ENCODE data around the gene TSTD1. TPM values are rescaled to one million over a fixed set of nuclear protein-coding genes. Genes with fewer than 3 reads are reported as not detected.

Gene TSTD1, protein sequence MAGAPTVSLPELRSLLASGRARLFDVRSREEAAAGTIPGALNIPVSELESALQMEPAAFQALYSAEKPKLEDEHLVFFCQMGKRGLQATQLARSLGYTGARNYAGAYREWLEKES
- total RNA-seq (2022) (67.6 and 74.1 TPM in 2 replicates), Bru-seq, nascent RNA (percentile 86 among the genes with signal in this experiment), BruChase-seq, experiment 1, labeled RNA remaining after a 6-hour chase (percentile 94 among the genes with signal in this experiment), BruChase-seq, experiment 2, labeled RNA remaining after a 2-hour chase (percentile 88 among the genes with signal in this experiment)
- long read RNA-seq, transcript TSTD1-205 (2 exons, 591 nt) = minor isoform, 6 of 195 reads
- long read RNA-seq, transcript TSTD1-203 (3 exons, 457 nt) = minor isoform, 33 of 195 reads
- long read RNA-seq, transcript TSTD1-204 (4 exons, 593 nt) = major isoform, 122 of 195 reads
- long read RNA-seq, transcript TSTD1-202 (4 exons, 574 nt) = minor isoform, 9 of 195 reads
- long read RNA-seq, partial matches to known transcripts = 0 of 195 reads
- long read RNA-seq, other reads (novel, unspliced or antisense) = 20 of 195 reads

DNA sequence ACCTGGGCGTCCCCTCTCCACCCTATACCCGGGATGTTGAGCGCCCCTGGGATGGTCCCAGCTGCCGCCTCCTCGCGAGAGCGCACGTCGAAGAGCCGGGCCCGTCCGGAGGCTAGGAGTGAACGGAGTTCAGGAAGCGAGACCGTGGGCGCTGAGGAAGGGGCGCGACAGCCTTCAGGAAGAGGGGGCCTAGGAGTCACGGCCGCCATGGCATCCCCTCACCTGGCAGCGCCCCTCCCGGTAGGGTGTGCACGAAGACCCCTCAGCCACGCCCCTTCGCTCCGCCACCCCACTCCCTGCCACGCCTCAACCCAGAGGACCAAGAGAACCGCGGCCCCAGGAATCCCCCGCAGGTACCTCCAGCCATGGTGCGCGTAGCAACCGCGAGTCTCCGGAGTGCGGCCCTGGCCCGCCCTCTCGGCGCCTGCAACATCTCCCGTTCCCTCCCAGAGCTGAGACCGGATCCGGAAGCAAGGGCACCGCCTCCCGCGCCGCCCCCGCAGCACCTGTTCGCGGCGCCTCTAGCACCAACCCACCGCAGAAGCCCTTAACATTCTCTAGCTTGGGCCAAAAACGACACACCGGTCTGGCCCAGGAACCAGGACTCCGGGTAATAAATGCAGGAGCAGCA lies at the start of gene TSTD1:
Gene TSTD1 (minus strand): TSS at position 442 of the 631 bp plus-strand sequence. CDS start 75 bp downstream, at position 367.
- BruUV-seq (replicated peaks) = TSS peak; percentile 63
- TF ChIP-seq, protein P1, sequence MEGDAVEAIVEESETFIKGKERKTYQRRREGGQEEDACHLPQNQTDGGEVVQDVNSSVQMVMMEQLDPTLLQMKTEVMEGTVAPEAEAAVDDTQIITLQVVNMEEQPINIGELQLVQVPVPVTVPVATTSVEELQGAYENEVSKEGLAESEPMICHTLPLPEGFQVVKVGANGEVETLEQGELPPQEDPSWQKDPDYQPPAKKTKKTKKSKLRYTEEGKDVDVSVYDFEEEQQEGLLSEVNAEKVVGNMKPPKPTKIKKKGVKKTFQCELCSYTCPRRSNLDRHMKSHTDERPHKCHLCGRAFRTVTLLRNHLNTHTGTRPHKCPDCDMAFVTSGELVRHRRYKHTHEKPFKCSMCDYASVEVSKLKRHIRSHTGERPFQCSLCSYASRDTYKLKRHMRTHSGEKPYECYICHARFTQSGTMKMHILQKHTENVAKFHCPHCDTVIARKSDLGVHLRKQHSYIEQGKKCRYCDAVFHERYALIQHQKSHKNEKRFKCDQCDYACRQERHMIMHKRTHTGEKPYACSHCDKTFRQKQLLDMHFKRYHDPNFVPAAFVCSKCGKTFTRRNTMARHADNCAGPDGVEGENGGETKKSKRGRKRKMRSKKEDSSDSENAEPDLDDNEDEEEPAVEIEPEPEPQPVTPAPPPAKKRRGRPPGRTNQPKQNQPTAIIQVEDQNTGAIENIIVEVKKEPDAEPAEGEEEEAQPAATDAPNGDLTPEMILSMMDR (IDR thresholded peaks at IDR 0.05; ENCODE audit: unreplicated experiment) = no peak
- intact Hi-C loops (cut with micrococcal nuclease; ENCODE audit: unreplicated experiment) = no loop called here
- Mint-ChIP-seq H3K27ac (ENCODE audit: unreplicated experiment) (peak within 1 kb of the TSS; percentile 45), H3K9me3 (ENCODE audit: low read depth, unreplicated experiment) (no peaks in the 10 kb centered on the region), H3K4me1 (ENCODE audit: low read depth, unreplicated experiment) (peaks cover 9% of the 10 kb centered on the region), H3K27me3 (ENCODE audit: unreplicated experiment) (no peaks in the 10 kb centered on the region), H3K4me3 (ENCODE audit: low read depth, unreplicated experiment) (peak within 1 kb of the TSS; percentile 95), H3K36me3 (ENCODE audit: insufficient read depth, unreplicated experiment) (peaks cover 43% of the 10 kb centered on the region)
- CTCF ChIA-PET = interaction anchor here (0.6 to 3.0 kb wide), 6 partner anchors 9 to 60 kb away, joined by 3 to 17 read pairs (median 4); partner anchors contain the start of gene F11R
- DNase-seq = peak; percentile 85

DNA sequence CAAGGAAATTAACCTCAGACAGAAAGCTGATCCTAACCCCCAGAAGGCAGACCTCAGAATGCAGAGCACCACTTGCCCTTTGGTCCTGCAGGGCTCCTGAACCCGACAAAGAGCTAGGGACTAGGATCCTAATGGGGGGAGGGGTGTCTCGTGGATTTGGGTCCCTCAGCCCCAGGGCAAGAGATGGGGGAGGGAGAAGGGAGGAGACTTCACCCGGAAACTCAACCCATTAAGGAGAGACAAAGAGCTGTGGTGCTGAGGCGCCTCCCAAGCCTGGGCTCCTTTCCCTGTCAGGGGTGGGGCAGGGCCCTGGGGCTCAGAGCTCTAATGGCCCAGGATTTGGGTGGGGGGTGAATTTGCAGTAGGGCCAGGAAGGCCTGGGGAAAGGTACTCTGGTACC lies 47.7 kb upstream of the TSTD1 start:
- TF ChIP-seq, protein P1 (IDR thresholded peaks at IDR 0.05; ENCODE audit: unreplicated experiment) = no peak
- Mint-ChIP-seq H3K4me1 (ENCODE audit: low read depth, unreplicated experiment) (peaks cover 97% of the 10 kb centered on the region), H3K36me3 (ENCODE audit: insufficient read depth, unreplicated experiment) (peaks cover 75% of the 10 kb centered on the region), H3K4me3 (ENCODE audit: low read depth, unreplicated experiment) (peak overlapping the region; percentile 77), H3K27me3 (ENCODE audit: unreplicated experiment) (no peaks in the 10 kb centered on the region), H3K9me3 (ENCODE audit: low read depth, unreplicated experiment) (no peaks in the 10 kb centered on the region), H3K27ac (ENCODE audit: unreplicated experiment) (peak overlapping the region; percentile 25)
- CTCF ChIA-PET = interaction anchor here (2.2 kb wide), 1 partner anchor 11 kb away, joined by 10 read pairs; no protein-coding TSS in a partner anchor
- intact Hi-C loops (cut with micrococcal nuclease; ENCODE audit: unreplicated experiment) = no loop called here
- peak; percentile 21 for DNase-seq
- no TSS peak for BruUV-seq (replicated peaks)

DNA sequence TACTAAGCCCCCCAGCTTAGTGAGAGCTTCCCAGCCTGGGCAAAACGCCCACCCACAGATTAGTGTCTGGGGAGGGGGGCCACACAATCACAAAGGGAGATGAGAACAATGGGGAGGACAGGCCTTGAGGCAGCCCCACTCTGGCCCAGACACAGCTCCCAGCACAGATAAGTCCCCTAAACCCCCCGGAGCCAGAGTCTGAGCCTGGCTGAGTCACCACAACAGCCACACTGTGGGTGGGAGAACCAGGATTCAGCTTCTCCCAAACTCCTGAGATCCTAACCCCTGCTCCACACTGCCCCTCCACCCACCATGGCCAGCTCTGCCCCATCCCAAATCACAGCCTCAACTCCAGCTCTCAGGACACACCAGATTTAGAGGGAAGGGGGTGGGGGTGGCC lies 46.4 kb upstream of the TSTD1 start:
- CTCF ChIA-PET = interaction anchor here (1.0 to 2.2 kb wide), 2 partner anchors 12 to 32 kb away, joined by 8 to 10 read pairs; partner anchors contain the start of genes NIT1 and PFDN2
- Mint-ChIP-seq H3K27me3 (ENCODE audit: unreplicated experiment) (no peaks in the 10 kb centered on the region), H3K4me3 (ENCODE audit: low read depth, unreplicated experiment) (peak overlapping the region; percentile 77), H3K36me3 (ENCODE audit: insufficient read depth, unreplicated experiment) (peaks cover 80% of the 10 kb centered on the region), H3K9me3 (ENCODE audit: low read depth, unreplicated experiment) (no peaks in the 10 kb centered on the region), H3K4me1 (ENCODE audit: low read depth, unreplicated experiment) (peaks cover 100% of the 10 kb centered on the region), H3K27ac (ENCODE audit: unreplicated experiment) (peak overlapping the region; percentile 25)
- intact Hi-C loops (cut with micrococcal nuclease; ENCODE audit: unreplicated experiment) = no loop called here
- TF ChIP-seq, protein P1 (IDR thresholded peaks at IDR 0.05; ENCODE audit: unreplicated experiment) = no peak
- BruUV-seq (replicated peaks) = no TSS peak
- DNase-seq = no peak

DNA sequence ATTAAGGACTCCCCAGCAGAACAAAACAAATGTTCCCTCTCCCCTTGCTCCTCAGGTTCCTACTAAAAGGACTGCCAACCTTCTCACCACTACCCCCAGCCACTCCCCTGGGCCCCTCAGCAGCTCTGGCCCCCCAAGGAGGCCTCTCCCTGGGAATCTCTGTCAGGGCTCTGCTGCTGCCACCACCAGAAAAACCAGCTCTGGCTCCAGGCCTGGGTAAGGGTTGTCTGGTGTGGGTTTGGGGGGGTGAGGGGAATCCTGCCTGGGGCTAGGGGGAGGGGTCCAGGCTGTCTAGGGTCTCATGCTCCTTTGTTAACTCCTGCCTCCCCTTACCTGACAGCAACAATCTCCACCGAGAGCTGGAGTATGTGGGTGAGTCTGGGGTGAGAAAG lies 45.8 kb upstream of the TSTD1 start:
- H3K4me3 Mint-ChIP-seq (ENCODE audit: low read depth, unreplicated experiment) = peak overlapping the region; percentile 77
- H3K27me3 Mint-ChIP-seq (ENCODE audit: unreplicated experiment) = no peaks in the 10 kb centered on the region
- intact Hi-C loops (cut with micrococcal nuclease; ENCODE audit: unreplicated experiment) = loop anchor here (5.0 kb wide), 1 partner anchor 37 kb away; the partner anchor contains the start of gene USF1
- peak overlapping the region; percentile 25 for H3K27ac Mint-ChIP-seq (ENCODE audit: unreplicated experiment)
- no peaks in the 10 kb centered on the region for H3K9me3 Mint-ChIP-seq (ENCODE audit: low read depth, unreplicated experiment)
- TF ChIP-seq, protein P1 (IDR thresholded peaks at IDR 0.05; ENCODE audit: unreplicated experiment) = no peak
- no TSS peak for BruUV-seq (replicated peaks)
- CTCF ChIA-PET = interaction anchor here (1.1 kb wide), 2 partner anchors 13 kb away, joined by 3 to 4 read pairs; partner anchors contain the start of gene KLHDC9
- H3K4me1 Mint-ChIP-seq (ENCODE audit: low read depth, unreplicated experiment) = peaks cover 99% of the 10 kb centered on the region
- DNase-seq = no peak
- H3K36me3 Mint-ChIP-seq (ENCODE audit: insufficient read depth, unreplicated experiment) = peaks cover 82% of the 10 kb centered on the region

Measured in Calu3 (cell line).